Mesothelial cell of epicardium (in vitro differentiated cells): ENCODE measurements around the gene LY6G6F. TPM values are rescaled to one million over a fixed set of nuclear protein-coding genes. Genes with fewer than 3 reads are reported as not detected.
"Not testable (repeated sequence)": the region's sequence is repeated elsewhere in the genome, so short reads cannot be mapped to it uniquely, and the experiment has no call there.

Experiments used
- DNase-seq, 2 experiments: peaks; one replicate each; pipeline ENCODE4 v3.0.0; 2021; ENCODE audit warnings: low spot score in 2 of 2; ENCODE audit not compliant: unreplicated experiment in 2 of 2
- H3K27ac Mint-ChIP-seq: 2 replicates; pipeline ENCODE4 v1.8.0; 2021; ENCODE audit warnings: mixed read lengths
- H3K27me3 Mint-ChIP-seq: 2 replicates; pipeline ENCODE4 v1.8.0; 2021; ENCODE audit warnings: low read depth, mixed read lengths
- H3K36me3 Mint-ChIP-seq: 2 replicates; pipeline ENCODE4 v1.8.0; 2021; ENCODE audit warnings: mixed read lengths
- H3K4me1 Mint-ChIP-seq: 2 replicates; pipeline ENCODE4 v1.8.0; 2021; ENCODE audit warnings: mixed read lengths
- H3K4me3 Mint-ChIP-seq: 2 replicates; pipeline ENCODE4 v1.8.0; 2021; ENCODE audit warnings: mild to moderate bottlenecking, moderate library complexity, mixed read lengths
- H3K9me3 Mint-ChIP-seq: 2 replicates; pipeline ENCODE4 v1.8.0; 2021; ENCODE audit warnings: mixed read lengths
- CTCF ChIP-seq: fragments of 200-600 bp; sonication (generic); IDR thresholded peaks from one replicate; pipeline ENCODE4 v1.5.0; 2021; ENCODE audit warnings: antibody characterized with exemption; ENCODE audit not compliant: unreplicated experiment
- total RNA-seq: library from RNA; stranded (reverse); gene quantifications from 3 replicates; pipeline ENCODE4 v1.2.1, GENCODE V29; 2021

Gene LY6G6F
- total RNA-seq, 1 donor from 2014 or later: not detected

- Mint-ChIP-seq H3K9me3 (no peaks in the 10 kb centered on the region), H3K4me3 (peak within 1 kb of the TSS; percentile 97), H3K27ac (peak within 1 kb of the TSS; percentile 99), H3K4me1 (peaks cover 19% of the 10 kb centered on the region), H3K27me3 (no peaks in the 10 kb centered on the region), H3K36me3 (peaks cover under 1% of the 10 kb centered on the region)
- DNase-seq: peak; percentile 94 to 98
- no peak for TF ChIP-seq CTCF
These were observed 3.6 kb upstream of the LY6G6F start, which contains the start of gene ABHD16A for GRCh38 chr6:31702819-31703716. Gene ABHD16A (minus strand): TSS chr6:31703324. CDS start chr6:31703281, 43 bp downstream.

DNA sequence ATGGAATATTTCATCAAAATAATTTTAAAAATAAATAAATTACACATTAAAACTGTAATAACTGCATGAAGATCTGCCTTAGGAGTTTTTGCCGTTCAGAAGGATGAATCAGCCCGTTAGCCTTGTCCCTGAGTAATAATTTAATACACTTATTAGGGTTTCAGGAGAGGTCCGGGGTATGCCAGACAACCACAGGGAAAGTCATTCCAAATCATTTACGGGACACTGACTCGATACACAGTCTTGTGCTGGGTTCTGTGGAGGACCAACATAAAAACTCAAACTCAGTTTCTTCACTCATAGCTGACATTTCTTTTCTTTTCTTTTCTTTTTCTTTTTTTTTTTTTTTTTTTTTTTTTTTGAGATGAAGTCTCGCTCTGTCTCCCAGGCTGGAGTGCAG is 735 bp upstream of the LY6G6F start:
- Mint-ChIP-seq H3K9me3 (no peaks in the 10 kb centered on the region), H3K4me1 (peaks cover 15% of the 10 kb centered on the region), H3K27me3 (no peaks in the 10 kb centered on the region), H3K4me3 (no peak overlapping the region), H3K27ac (no peak overlapping the region), H3K36me3 (no peaks in the 10 kb centered on the region)
- no peak for TF ChIP-seq CTCF
- DNase-seq: no peak

- Mint-ChIP-seq H3K4me3 (no peak overlapping the region), H3K27ac (no peak overlapping the region), H3K27me3 (no peaks in the 10 kb centered on the region), H3K9me3 (no peaks in the 10 kb centered on the region), H3K4me1 (peaks cover 10% of the 10 kb centered on the region), H3K36me3 (no peaks in the 10 kb centered on the region)
- no peak for DNase-seq
- TF ChIP-seq CTCF: no peak
These were observed 1.0 kb downstream of the LY6G6F start for GRCh38 chr6:31707701-31708100.

DNA sequence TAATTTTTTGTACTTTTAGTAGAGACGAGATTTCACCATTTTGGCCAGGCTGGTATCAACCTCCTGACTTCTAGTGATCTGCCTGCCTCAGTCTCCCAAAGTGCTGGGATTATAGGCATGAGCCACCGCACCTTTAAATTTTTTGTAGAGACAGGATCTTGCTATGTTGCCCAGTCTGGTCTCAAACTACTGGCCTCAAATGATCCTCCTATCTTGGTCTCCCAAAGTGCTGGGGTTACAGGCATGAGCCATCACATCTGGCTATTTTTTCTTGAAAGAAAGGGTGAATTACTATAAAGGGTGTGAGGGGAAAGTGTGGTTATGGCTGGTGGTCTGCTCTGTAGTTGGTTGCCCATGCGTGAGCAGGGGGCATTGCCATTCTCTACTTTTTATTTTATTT is 1.6 kb downstream of the LY6G6F start:
- TF ChIP-seq CTCF: no peak
- H3K9me3 Mint-ChIP-seq: no peaks in the 10 kb centered on the region
- DNase-seq: no peak
- no peaks in the 10 kb centered on the region for H3K36me3 Mint-ChIP-seq
- H3K4me1 Mint-ChIP-seq: peaks cover 13% of the 10 kb centered on the region
- H3K27me3 Mint-ChIP-seq: no peaks in the 10 kb centered on the region
- H3K27ac Mint-ChIP-seq: no peak overlapping the region
- H3K4me3 Mint-ChIP-seq: no peak overlapping the region

DNA sequence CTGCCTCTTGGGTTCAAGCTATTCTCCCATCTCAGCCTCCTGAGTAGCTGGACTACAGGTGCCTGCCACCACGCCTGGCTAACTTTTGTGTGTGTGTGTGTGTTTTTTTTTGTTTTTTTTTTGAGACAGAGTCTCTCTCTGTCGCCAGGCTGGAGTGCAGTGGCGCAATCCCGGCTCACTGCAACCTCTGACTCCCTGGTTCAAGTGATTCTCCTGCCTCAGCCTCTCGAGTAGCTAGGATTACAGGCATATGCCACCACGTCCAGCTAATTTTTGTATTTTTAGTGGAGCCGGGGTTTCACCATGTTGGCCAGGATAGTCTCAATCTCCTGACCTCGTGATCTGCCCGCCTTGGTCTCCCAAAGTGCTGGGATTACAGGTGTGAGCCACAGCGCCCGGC is 2.5 kb downstream of the LY6G6F start:
- not testable (repeated sequence) for H3K36me3 Mint-ChIP-seq, H3K4me3 Mint-ChIP-seq
- H3K4me1 Mint-ChIP-seq: peaks cover 19% of the 10 kb centered on the region

DNA sequence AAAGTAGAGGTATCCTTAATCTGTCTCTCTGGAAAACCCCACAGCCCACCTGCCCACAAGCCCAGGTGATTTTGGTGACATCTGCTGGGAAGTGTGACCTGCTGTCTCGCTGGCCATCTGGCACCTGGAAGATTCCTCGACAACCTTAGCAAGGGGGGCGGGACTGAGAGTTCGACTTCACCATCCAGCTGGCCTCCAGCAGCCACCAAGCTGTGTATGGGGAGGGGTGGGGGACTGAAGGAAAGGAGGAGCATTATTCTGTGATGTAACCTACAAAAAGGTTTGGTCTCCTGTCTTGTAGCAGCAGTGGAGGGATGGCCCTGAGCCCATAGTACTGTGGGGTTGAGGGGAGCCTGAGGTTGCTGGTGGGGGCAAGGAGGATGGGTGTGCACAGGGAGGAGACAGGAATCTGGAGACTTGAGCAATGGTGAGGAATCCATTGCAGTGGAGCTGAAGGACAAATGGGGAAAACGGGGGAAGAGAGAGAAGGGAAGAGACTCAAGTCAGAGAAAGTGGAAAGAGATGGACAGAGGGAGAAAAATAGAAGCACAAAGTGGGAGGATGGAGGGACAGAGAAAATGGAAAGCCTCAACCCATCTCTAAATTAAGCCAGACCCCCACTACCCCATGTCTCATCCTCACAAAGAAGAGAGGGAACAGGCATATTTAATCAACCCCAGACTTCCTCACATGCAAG is 4.0 kb downstream of the LY6G6F start:
- no peaks in the 10 kb centered on the region for H3K27me3 Mint-ChIP-seq
- H3K9me3 Mint-ChIP-seq: no peaks in the 10 kb centered on the region
- H3K4me1 Mint-ChIP-seq: peaks cover 26% of the 10 kb centered on the region
- H3K36me3 Mint-ChIP-seq: no peaks in the 10 kb centered on the region
- H3K27ac Mint-ChIP-seq: no peak overlapping the region
- H3K4me3 Mint-ChIP-seq: no peak overlapping the region
- TF ChIP-seq CTCF: no peak
- DNase-seq: no peak

More for the DNA sequence above, 2.5 kb downstream of the LY6G6F start:
- DNase-seq, H3K27me3 Mint-ChIP-seq, H3K9me3 Mint-ChIP-seq, H3K27ac Mint-ChIP-seq: not testable (repeated sequence)
